Measurements from ENCODE around the gene SMNDC1.
"Not testable (repeated sequence)": the region's sequence is repeated elsewhere in the genome, so short reads cannot be mapped to it uniquely, and the experiment has no call there.

Gene SMNDC1

DNA sequence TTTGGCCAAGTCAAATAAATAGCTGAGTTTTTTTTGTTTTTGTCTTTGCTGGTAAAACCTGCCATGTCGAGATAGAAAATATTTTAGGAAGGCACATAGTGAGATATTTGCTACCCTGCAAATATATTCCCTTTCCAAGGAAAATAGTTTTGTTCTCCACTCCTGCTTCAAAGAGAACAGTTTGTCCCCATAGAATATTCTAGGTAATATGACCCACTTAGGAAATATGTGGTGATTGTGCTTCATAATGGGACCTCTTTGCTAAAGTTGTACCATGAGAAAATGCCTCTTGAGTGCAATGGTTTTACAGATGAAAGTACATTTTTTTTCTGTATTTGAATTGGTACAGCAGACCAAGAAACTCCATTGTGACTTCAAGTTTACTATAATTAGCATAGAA is 41.6 kb downstream of the SMNDC1 start:
- H3K27me3 Mint-ChIP-seq (ENCODE audit: low read depth, poor library complexity): no peaks in the 10 kb centered on the region
- no peak overlapping the region for H3K4me3 Mint-ChIP-seq
- no peak for DNase-seq
- no peaks in the 10 kb centered on the region for H3K4me1 Mint-ChIP-seq
- H3K27ac Mint-ChIP-seq: no peak overlapping the region
- H3K9me3 Mint-ChIP-seq: no peaks in the 10 kb centered on the region
- H3K36me3 Mint-ChIP-seq (ENCODE audit: low read depth): peaks cover 19% of the 10 kb centered on the region
- TF ChIP-seq, protein P1, sequence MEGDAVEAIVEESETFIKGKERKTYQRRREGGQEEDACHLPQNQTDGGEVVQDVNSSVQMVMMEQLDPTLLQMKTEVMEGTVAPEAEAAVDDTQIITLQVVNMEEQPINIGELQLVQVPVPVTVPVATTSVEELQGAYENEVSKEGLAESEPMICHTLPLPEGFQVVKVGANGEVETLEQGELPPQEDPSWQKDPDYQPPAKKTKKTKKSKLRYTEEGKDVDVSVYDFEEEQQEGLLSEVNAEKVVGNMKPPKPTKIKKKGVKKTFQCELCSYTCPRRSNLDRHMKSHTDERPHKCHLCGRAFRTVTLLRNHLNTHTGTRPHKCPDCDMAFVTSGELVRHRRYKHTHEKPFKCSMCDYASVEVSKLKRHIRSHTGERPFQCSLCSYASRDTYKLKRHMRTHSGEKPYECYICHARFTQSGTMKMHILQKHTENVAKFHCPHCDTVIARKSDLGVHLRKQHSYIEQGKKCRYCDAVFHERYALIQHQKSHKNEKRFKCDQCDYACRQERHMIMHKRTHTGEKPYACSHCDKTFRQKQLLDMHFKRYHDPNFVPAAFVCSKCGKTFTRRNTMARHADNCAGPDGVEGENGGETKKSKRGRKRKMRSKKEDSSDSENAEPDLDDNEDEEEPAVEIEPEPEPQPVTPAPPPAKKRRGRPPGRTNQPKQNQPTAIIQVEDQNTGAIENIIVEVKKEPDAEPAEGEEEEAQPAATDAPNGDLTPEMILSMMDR (IDR thresholded peaks at IDR 0.05): no peak

DNA sequence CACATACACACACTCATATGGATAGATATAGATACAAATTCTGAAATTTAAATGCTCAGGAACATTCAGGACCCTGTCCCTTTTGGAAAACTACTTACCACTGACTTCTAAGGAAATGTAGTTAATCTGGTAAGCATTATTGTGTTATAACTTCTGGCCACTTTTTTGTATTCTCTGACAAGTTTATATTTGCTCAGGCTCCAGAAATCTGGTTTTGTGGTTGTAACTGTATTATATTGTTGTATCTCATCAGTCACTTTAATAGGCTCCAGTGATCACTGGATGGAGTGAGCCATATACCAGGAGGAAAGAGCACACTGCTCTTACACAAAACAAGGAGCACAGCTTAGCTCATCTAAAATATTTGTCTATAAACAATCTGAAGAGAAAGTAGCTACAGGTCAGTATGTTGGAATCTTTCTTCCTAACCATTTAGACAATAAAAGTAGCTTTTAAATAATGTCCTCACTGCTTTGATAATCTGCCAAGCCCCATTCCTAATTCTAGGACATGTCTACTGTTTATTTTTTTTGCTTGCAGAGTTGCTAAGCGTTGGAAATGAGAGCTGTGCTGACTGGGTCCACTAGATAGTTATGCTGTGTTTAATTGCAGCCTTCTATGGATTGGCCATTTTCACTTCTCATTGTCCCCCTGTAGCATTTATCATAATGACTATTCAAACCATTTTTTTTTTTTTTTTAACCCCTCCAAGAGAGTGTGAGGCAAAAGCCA is 43.8 kb downstream of the SMNDC1 start:
- Mint-ChIP-seq H3K27me3 (ENCODE audit: low read depth, poor library complexity) (no peaks in the 10 kb centered on the region), H3K36me3 (ENCODE audit: low read depth) (peaks cover 29% of the 10 kb centered on the region), H3K4me3 (no peak overlapping the region), H3K27ac (no peak overlapping the region), H3K9me3 (peaks cover 2% of the 10 kb centered on the region), H3K4me1 (no peaks in the 10 kb centered on the region)
- no peak for DNase-seq
- TF ChIP-seq, protein P1 (IDR thresholded peaks at IDR 0.05): no peak

DNA sequence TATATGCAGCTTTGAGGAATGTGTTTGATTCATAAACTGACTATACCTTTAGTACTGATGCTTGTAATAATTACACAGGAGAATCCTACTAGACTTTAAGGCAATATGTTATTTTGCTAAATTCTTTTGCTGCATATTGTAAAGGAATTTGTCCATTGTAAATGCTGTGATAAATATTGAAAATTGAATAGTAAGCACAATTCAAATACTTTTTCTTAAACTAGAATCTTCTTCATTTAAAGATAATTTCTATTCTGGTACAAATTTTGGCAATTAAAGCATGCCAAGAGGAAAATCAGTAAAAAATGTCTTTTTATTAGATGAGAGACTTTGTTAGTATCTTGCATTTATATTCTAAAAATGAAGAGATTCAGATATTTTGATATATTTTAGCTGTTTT is 45.4 kb downstream of the SMNDC1 start:
- DNase-seq: no peak
- H3K27ac Mint-ChIP-seq: no peak overlapping the region
- H3K4me3 Mint-ChIP-seq: no peak overlapping the region
- H3K4me1 Mint-ChIP-seq: no peaks in the 10 kb centered on the region
- TF ChIP-seq, protein P1 (IDR thresholded peaks at IDR 0.05): no peak
- H3K27me3 Mint-ChIP-seq (ENCODE audit: low read depth, poor library complexity): no peaks in the 10 kb centered on the region
- H3K9me3 Mint-ChIP-seq: peaks cover 16% of the 10 kb centered on the region
- peaks cover 39% of the 10 kb centered on the region for H3K36me3 Mint-ChIP-seq (ENCODE audit: low read depth)

DNA sequence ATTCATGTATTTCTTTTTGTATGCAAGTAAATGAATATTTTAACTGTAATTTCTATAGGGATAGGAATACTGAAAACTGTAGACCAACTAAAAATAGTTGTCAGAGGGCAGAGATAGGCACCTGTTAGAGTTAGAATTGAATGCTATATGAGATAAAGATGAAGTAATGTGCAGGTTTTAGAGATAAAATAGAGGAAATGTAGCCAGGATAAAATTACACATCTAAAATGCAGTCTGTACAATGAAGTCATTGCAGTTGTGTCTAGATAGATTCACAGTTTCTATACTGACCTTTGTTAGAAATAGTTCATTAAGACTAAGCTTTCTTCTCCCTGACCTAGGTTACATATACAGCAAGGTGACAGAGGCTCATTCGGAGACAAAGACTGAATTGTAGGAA is 46.2 kb downstream of the SMNDC1 start:
- Mint-ChIP-seq H3K9me3 (peaks cover 16% of the 10 kb centered on the region), H3K27me3 (ENCODE audit: low read depth, poor library complexity) (no peaks in the 10 kb centered on the region), H3K4me3 (no peak overlapping the region), H3K27ac (no peak overlapping the region), H3K4me1 (no peaks in the 10 kb centered on the region), H3K36me3 (ENCODE audit: low read depth) (peaks cover 41% of the 10 kb centered on the region)
- no peak for DNase-seq
- TF ChIP-seq, protein P1 (IDR thresholded peaks at IDR 0.05): no peak

DNA sequence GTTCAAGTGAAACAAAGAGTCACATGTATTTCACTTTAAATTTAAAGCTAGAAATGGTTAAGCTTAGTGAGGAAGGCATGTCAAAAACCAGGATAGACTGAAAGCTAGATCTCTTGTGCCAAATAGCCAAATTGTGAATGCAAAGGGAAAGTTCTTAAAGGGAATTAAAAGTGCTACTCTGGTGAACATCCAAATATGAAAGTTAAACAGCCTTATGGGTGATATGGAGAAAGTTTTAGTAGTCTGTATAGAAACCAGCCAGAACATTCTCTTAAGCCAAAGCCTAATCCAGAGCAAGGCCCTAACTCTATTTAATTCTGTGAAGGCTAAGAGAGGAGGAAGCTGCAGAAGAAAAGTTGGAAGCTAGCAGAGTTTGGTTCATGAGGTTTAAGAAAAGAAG is 50.3 kb downstream of the SMNDC1 start:
- TF ChIP-seq, protein P1 (IDR thresholded peaks at IDR 0.05): no peak
- DNase-seq: no peak
- peaks cover 37% of the 10 kb centered on the region for H3K36me3 Mint-ChIP-seq (ENCODE audit: low read depth)
- no peak overlapping the region for H3K27ac Mint-ChIP-seq
- no peak overlapping the region for H3K4me3 Mint-ChIP-seq
- peaks cover 16% of the 10 kb centered on the region for H3K9me3 Mint-ChIP-seq
- H3K27me3 Mint-ChIP-seq (ENCODE audit: low read depth, poor library complexity): no peaks in the 10 kb centered on the region
- H3K4me1 Mint-ChIP-seq: no peaks in the 10 kb centered on the region

DNA sequence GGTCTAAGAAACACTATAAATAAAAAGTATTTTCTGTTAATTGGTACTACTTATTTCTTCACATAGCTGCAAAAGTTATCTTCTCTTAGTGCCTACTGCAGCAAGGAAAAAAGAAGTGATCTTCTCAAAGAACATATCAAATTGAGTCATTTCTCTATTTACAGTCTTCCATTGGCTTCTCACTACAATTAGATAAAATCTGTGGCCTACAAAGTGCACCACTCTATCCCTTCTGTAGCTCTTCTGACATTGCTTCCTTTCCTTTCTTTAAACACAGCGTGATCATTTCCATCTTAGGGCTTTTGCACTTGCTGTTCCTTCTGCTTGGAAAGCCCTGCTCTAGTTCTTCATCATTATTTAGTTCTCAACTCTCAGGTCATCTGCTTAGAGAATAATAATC is 52.6 kb downstream of the SMNDC1 start:
- peaks cover 16% of the 10 kb centered on the region for H3K9me3 Mint-ChIP-seq
- H3K27me3 Mint-ChIP-seq (ENCODE audit: low read depth, poor library complexity): no peaks in the 10 kb centered on the region
- TF ChIP-seq, protein P1 (IDR thresholded peaks at IDR 0.05): no peak
- no peak for DNase-seq
- H3K4me1 Mint-ChIP-seq: no peaks in the 10 kb centered on the region
- no peak overlapping the region for H3K4me3 Mint-ChIP-seq
- no peak overlapping the region for H3K27ac Mint-ChIP-seq
- H3K36me3 Mint-ChIP-seq (ENCODE audit: low read depth): peaks cover 57% of the 10 kb centered on the region

DNA sequence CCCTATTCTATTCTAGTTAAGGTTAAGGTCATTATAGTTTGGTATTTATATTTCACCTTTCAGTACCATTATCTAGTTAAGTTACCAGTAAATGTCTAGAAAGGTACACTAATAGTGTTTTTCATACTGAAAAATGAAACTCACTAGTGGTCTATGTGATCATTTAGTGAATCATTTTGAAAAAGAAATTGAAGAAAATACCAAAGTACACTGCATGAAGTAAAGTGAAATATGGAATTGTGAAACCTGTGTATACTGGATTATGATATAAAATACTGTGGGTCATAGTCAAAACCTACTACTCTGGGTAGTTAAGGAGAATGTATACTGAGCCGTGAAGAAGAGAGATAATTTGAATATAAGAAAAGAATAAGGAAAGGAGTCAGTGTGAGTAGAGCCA is 53.3 kb downstream of the SMNDC1 start:
- H3K36me3 Mint-ChIP-seq (ENCODE audit: low read depth): peaks cover 58% of the 10 kb centered on the region
- DNase-seq; H3K4me3 Mint-ChIP-seq; H3K27me3 Mint-ChIP-seq (ENCODE audit: low read depth, poor library complexity); H3K4me1 Mint-ChIP-seq; H3K27ac Mint-ChIP-seq: not testable (repeated sequence)
- H3K9me3 Mint-ChIP-seq: peaks cover 16% of the 10 kb centered on the region

DNA sequence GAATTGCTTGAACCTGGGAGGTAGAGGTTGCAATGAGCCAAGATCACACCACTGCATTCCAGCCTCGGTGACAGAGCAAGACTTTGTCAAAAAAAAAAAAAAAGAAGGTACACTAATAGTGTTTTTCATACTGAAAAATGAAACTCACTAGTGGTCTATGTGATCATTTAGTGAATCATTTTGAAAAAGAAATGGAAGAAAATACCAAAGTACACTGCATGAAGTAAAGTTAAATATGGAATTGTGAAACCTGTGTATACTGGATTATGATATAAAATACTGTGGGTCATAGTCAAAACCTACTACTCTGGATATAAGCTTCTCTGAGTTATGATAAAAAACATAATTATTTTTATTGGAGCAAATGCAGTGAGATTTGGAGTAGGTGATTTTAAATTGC is 55.2 kb downstream of the SMNDC1 start:
- H3K27ac Mint-ChIP-seq; H3K27me3 Mint-ChIP-seq (ENCODE audit: low read depth, poor library complexity); DNase-seq; H3K4me3 Mint-ChIP-seq; H3K9me3 Mint-ChIP-seq; H3K4me1 Mint-ChIP-seq: not testable (repeated sequence)
- H3K36me3 Mint-ChIP-seq (ENCODE audit: low read depth): peaks cover 60% of the 10 kb centered on the region

DNA sequence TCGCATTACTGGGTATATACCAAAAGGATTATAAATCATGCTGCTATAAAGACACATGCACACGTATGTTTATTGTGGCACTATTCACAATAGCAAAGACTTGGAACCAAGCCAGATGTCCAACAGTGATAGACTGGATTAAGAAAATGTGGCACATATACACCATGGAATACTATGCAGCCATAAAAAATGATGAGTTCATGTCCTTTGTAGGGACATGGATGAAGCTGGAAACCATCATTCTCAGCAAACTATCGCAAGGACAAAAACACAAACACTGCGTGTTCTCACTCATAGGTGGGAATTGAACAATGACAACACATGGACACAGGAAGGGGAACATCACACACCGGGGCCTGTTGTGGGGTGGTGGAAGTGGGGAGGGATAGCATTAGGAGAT is 56.9 kb downstream of the SMNDC1 start:
- peaks cover 50% of the 10 kb centered on the region for H3K36me3 Mint-ChIP-seq (ENCODE audit: low read depth)
- H3K27me3 Mint-ChIP-seq (ENCODE audit: low read depth, poor library complexity); H3K9me3 Mint-ChIP-seq; H3K4me1 Mint-ChIP-seq; DNase-seq; H3K27ac Mint-ChIP-seq; H3K4me3 Mint-ChIP-seq: not testable (repeated sequence)
